ENCODE measurements around the gene PLA2G5. TPM values are rescaled to one million over a fixed set of nuclear protein-coding genes. Genes with fewer than 3 reads are reported as not detected.

Gene PLA2G5
- total and polyA plus RNA-seq, 2 of the 8 experiments (the other 6 are each of a cell fraction or from before 2014, with no cell fraction given), result 0.05 TPM; not detected in 1

DNA sequence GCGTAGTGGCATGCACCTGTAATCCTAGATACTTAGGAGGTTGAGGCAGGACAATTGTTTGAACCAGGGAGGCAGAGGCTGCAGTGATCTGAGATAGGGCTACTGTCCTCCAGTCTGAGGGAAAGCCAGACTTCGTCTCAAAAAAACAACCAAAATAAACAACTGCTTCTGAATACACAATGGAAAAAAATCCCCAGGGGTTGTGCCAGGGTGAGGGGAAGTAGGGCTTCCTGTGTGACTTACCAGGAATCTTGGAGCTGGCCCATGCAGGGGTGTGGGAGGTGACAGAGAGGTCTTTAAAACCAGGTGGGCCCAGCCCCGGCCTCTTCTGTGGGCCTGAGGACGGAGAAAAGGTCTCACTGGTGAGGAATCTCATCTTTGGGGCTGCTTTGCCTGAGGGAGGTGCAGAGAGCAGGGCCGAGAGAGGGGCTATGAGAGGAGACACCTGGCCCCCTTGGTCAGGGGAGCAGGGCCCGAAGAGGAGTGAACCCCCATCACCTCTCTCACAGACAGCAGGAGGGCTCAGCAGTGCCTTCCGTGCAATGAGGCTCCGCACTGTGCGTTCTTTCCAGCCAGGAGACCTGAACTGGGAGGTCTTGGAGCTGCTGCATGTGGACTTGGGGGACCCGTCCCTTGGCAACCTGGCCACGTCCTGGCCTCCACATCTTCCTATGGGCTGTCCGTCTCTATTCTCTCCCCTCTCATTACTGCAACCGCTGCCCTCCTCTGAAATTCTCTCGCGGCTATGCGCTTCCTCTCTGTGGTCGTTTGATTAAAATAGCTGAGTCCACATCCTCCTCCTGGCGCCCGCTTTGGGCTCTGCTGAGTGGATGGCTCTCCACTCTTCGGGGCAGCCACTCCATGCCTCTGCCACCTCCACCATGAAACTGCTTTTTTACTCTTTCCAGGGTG, 10.7 kb downstream of the PLA2G5 start:
- Histone ChIP-seq H4K91ac (replicated peaks; ENCODE audit: insufficient read length, low read length) (peak overlapping the region; percentile 22), H4K5ac (ENCODE audit: insufficient read length, low read depth, low read length) (no peak overlapping the region), H3K4me2 (ENCODE audit: insufficient read depth in 1 of 2, low read depth in 2 of 2, low read length in 2 of 2) (no peak overlapping the region), H4K8ac (ENCODE audit: extremely low read depth, insufficient read depth, low read length) (no peak overlapping the region; the same call in 1 of the 2 replicates), H3K4me3 (ENCODE audit: extremely low read depth in 1 of 4, insufficient read depth in 2 of 4, low read depth in 3 of 4, low read length in 4 of 4) (no peak overlapping the region), H2BK12ac (ENCODE audit: low read depth, low read length) (no peak overlapping the region), H3K27me3 (replicated peaks in 1 of 4; ENCODE audit: control insufficient read depth in 3 of 4, extremely low read depth in 1 of 4, insufficient read depth in 3 of 4, low read length in 3 of 4) (no peaks in the 10 kb centered on the region), H3K27ac (ENCODE audit: low read depth, low read length) (no peak overlapping the region), H2BK20ac (ENCODE audit: low read length) (no peak overlapping the region), H3K56ac (replicated peaks; ENCODE audit: insufficient read length, low read depth, low read length) (no peak overlapping the region), H4K20me1 (replicated peaks in 1 of 2; ENCODE audit: control insufficient read depth in 1 of 2, insufficient read depth in 2 of 2, low read length in 2 of 2) (no peaks in the 10 kb centered on the region), H2BK5ac (ENCODE audit: low read depth, low read length) (no peak overlapping the region), H3K4ac (replicated peaks; ENCODE audit: insufficient read length, low read depth, low read length) (no peak overlapping the region), H3K4me1 (replicated peaks in 1 of 4; ENCODE audit: control insufficient read depth in 3 of 4, insufficient read depth in 4 of 4, low read length in 3 of 4) (no peaks in the 10 kb centered on the region; a peak in 1 of 7 replicates), H2AK5ac (ENCODE audit: low read depth, low read length) (no peak overlapping the region), H3K23ac (ENCODE audit: insufficient read length) (no peak overlapping the region), H3K9ac (replicated peaks in 1 of 4; ENCODE audit: extremely low read depth in 1 of 4, low read depth in 3 of 4, low read length in 3 of 4) (no peak overlapping the region), H2BK120ac (replicated peaks; ENCODE audit: low read depth, low read length) (no peak overlapping the region), H3K79me2 (ENCODE audit: control insufficient read depth in 1 of 2, insufficient read depth in 2 of 2, low read length in 2 of 2) (no peaks in the 10 kb centered on the region), H2BK15ac (ENCODE audit: low read length) (no peak overlapping the region), H3K18ac (ENCODE audit: extremely low read depth, low read length) (peak overlapping the region; percentile 36; the same call in 1 of the 2 replicates), H3K79me1 (ENCODE audit: low read depth, low read length) (no peaks in the 10 kb centered on the region), H3K23me2 (ENCODE audit: low read depth, low read length) (no peaks in the 10 kb centered on the region), H3K9me3 (ENCODE audit: insufficient read depth in 2 of 2, low read depth in 1 of 2, low read length in 1 of 2) (no peaks in the 10 kb centered on the region), H3K14ac (ENCODE audit: insufficient read length) (no peak overlapping the region), H2AFZ (ENCODE audit: low read length) (no peak overlapping the region; the same call in 1 of the 2 replicates), H3K36me3 (ENCODE audit: control insufficient read depth in 2 of 4, insufficient read depth in 4 of 4, low read length in 3 of 4) (no peaks in the 10 kb centered on the region)
- FAIRE-seq (no peak), DNase-seq (ENCODE audit: low read depth in 1 of 2, low spot score in 2 of 2) (no peak)
- 86% methylated on average over 20 of the region's 20 CpGs; no CpG with 5 or more reads in 1 of the 2 experiments for WGBS, 2 experiments (ENCODE audit: extremely low coverage in 1 of 2, insufficient coverage in 1 of 2, insufficient read length in 1 of 2, insufficient replicate concordance in 2 of 2, low coverage in 1 of 2, low lambda C conversion rate in 2 of 2, missing lambda C conversion rate in 1 of 2)
- ChIA-PET POLR2A (ENCODE audit: partially characterized antibody) (no interaction called here), CTCF (ENCODE audit: partially characterized antibody) (interaction anchor here (1.0 to 1.8 kb wide), 3 partner anchors 16 to 85 kb away, joined by 3 to 4 read pairs (median 3); no protein-coding TSS in a partner anchor)
- TF ChIP-seq SP4 (IDR thresholded peaks at IDR 0.05; ENCODE audit: low read length) (no peak), MAFK (IDR thresholded peaks at IDR 0.05; ENCODE audit: low read depth, low read length) (no peak), KDM5A (IDR thresholded peaks at IDR 0.05; ENCODE audit: low read length) (no peak), SRF (IDR thresholded peaks at IDR 0.05; ENCODE audit: low read depth, low read length) (no peak)
